ENCODE measurements around the gene SLC22A16. TPM values are rescaled to one million over a fixed set of nuclear protein-coding genes. Genes with fewer than 3 reads are reported as not detected.

SLC22A16 gene
- total RNA-seq, 2 donors from 2014 or later, result not detected

- no peaks in the 10 kb centered on the region for H3K9me3 ChIP-seq
- no peak overlapping the region for H3K27ac ChIP-seq
- intact Hi-C loops (cut with DNase I), result no loop called here
- WGBS, 2 donors, result 54 to 61% methylated on average over 4 of the region's 4 CpGs
- no peaks in the 10 kb centered on the region for H3K27me3 ChIP-seq
- H3K4me1 ChIP-seq, result no peaks in the 10 kb centered on the region
- no peaks in the 10 kb centered on the region for H3K36me3 ChIP-seq (replicated peaks in 1 of 2; ENCODE audit: insufficient read depth in 1 of 2, low read depth in 2 of 2)
- TF ChIP-seq POLR2A (IDR thresholded peaks at IDR 0.05) (no peak), CTCF (IDR thresholded peaks at IDR 0.05) (no peak)
- no peak for DNase-seq
- no peak overlapping the region for H3K4me3 ChIP-seq
- ATAC-seq, result no peak
Observed at GRCh38 chr6:110446405-110446804, 30.0 kb downstream of the SLC22A16 start.

- Histone ChIP-seq H3K27ac (no peak overlapping the region), H3K4me1 (no peaks in the 10 kb centered on the region), H3K36me3 (replicated peaks in 1 of 2; ENCODE audit: insufficient read depth in 1 of 2, low read depth in 2 of 2) (no peaks in the 10 kb centered on the region), H3K4me3 (no peak overlapping the region), H3K27me3 (no peaks in the 10 kb centered on the region), H3K9me3 (no peaks in the 10 kb centered on the region)
- DNase-seq (no peak), ATAC-seq (no peak)
- intact Hi-C loops (cut with DNase I), result no loop called here
- WGBS, 2 donors, result 69 to 74% methylated on average over 4 of the region's 4 CpGs
- no peak for TF ChIP-seq POLR2A (IDR thresholded peaks at IDR 0.05)
- TF ChIP-seq CTCF (IDR thresholded peaks at IDR 0.05), result no peak
Observed at GRCh38 chr6:110440026-110440425, 36.4 kb downstream of the SLC22A16 start.

GRCh38 chr6:110439356-110439755, 37.1 kb downstream of the SLC22A16 start:
- no peaks in the 10 kb centered on the region for H3K27me3 ChIP-seq
- no peaks in the 10 kb centered on the region for H3K36me3 ChIP-seq (replicated peaks in 1 of 2; ENCODE audit: insufficient read depth in 1 of 2, low read depth in 2 of 2)
- H3K9me3 ChIP-seq, result no peaks in the 10 kb centered on the region
- H3K4me1 ChIP-seq, result no peaks in the 10 kb centered on the region
- ATAC-seq (no peak), DNase-seq (no peak)
- H3K4me3 ChIP-seq, result no peak overlapping the region
- no peak overlapping the region for H3K27ac ChIP-seq
- intact Hi-C loops (cut with DNase I), result no loop called here
- WGBS, 2 donors, result 60% methylated on average over 5 of the region's 5 CpGs
- TF ChIP-seq POLR2A (IDR thresholded peaks at IDR 0.05), result no peak
- no peak for TF ChIP-seq CTCF (IDR thresholded peaks at IDR 0.05)

GRCh38 chr6:110434961-110435602, 41.3 kb downstream of the SLC22A16 start:
- no peaks in the 10 kb centered on the region for H3K27me3 ChIP-seq
- no peaks in the 10 kb centered on the region for H3K9me3 ChIP-seq
- ATAC-seq (no peak), DNase-seq (no peak)
- H3K4me1 ChIP-seq, result no peaks in the 10 kb centered on the region
- intact Hi-C loops (cut with DNase I), result no loop called here
- no peak overlapping the region for H3K27ac ChIP-seq
- TF ChIP-seq POLR2A (IDR thresholded peaks at IDR 0.05) (no peak), CTCF (IDR thresholded peaks at IDR 0.05) (no peak)
- H3K4me3 ChIP-seq, result no peak overlapping the region
- H3K36me3 ChIP-seq (replicated peaks in 1 of 2; ENCODE audit: insufficient read depth in 1 of 2, low read depth in 2 of 2), result no peaks in the 10 kb centered on the region
- WGBS, 2 donors, result 73 to 82% methylated on average over 7 of the region's 7 CpGs

- Histone ChIP-seq H3K27ac (no peak overlapping the region), H3K4me3 (no peak overlapping the region), H3K4me1 (no peaks in the 10 kb centered on the region), H3K36me3 (replicated peaks in 1 of 2; ENCODE audit: insufficient read depth in 1 of 2, low read depth in 2 of 2) (no peaks in the 10 kb centered on the region), H3K9me3 (no peaks in the 10 kb centered on the region), H3K27me3 (no peaks in the 10 kb centered on the region)
- intact Hi-C loops (cut with DNase I), result no loop called here
- WGBS, 2 donors, result 62 to 66% methylated on average over 3 of the region's 3 CpGs
- ATAC-seq, result no peak
- no peak for DNase-seq
- TF ChIP-seq POLR2A (IDR thresholded peaks at IDR 0.05) (no peak), CTCF (IDR thresholded peaks at IDR 0.05) (no peak)
Observed at GRCh38 chr6:110432285-110432900, 44.0 kb downstream of the SLC22A16 start.
